K562 (cell line): ENCODE results near the gene DUSP5. TPM values are rescaled to one million over a fixed set of nuclear protein-coding genes. Genes with fewer than 3 reads are reported as not detected.

ENCODE experiments used
- ATF1 ChIP-seq, 2 experiments: fragments of 450-650 bp in 1 of 2; IDR thresholded peaks; 2 replicates each; pipeline ENCODE4 v1.6.1; 2016; ENCODE audit warnings: missing compliant biosample characterization in 1 of 2, missing genetic modification characterization in 1 of 2
- CCNT2 ChIP-seq: IDR thresholded peaks from 2 replicates; pipeline ENCODE4 v1.6.1; 2011; ENCODE audit warnings: borderline replicate concordance, low read depth, mild to moderate bottlenecking, moderate library complexity, mixed read lengths, low read length; ENCODE audit not compliant: insufficient read length; ENCODE audit errors: extremely low read depth
- ELK1 ChIP-seq: sonication (generic); formaldehyde crosslinking; IDR thresholded peaks from 2 replicates; pipeline ENCODE4 v1.8.1; 2022; ENCODE audit warnings: missing genetic modification reagents
- KDM2B ChIP-seq: fragments of 250-450 bp; sonication (Bioruptor Pico); IDR thresholded peaks from 2 replicates; pipeline ENCODE4 v1.8.0; 2021; ENCODE audit warnings: mild to moderate bottlenecking, moderate library complexity
- NRF1 ChIP-seq, 2 experiments: fragments of 450-650 bp; IDR thresholded peaks in 1 of 2; conservative IDR thresholded peaks in 1 of 2; 2 replicates each; pipeline ENCODE4 v1.6.1; 2014; ENCODE audit warnings: mild to moderate bottlenecking in 2 of 2
- POLR2AphosphoS5 ChIP-seq: IDR thresholded peaks from 2 replicates; pipeline ENCODE4 v1.6.1; 2011; ENCODE audit warnings: mild to moderate bottlenecking, low read depth, low read length, moderate library complexity; ENCODE audit not compliant: control insufficient read depth, insufficient read depth
- POLR2H ChIP-seq: IDR thresholded peaks from 2 replicates; pipeline ENCODE4 v1.6.1; 2016; ENCODE audit warnings: missing genetic modification characterization, low read depth, mild to moderate bottlenecking, control low read depth, missing compliant biosample characterization, moderate library complexity
- RREB1 ChIP-seq: fragments of 250-450 bp; sonication (Bioruptor Pico); IDR thresholded peaks from 2 replicates; pipeline ENCODE4 v1.4.0; 2020
- SIN3A ChIP-seq, 2 experiments: fragments of 150-350 bp in 1 of 2; IDR thresholded peaks; 2 replicates each; pipeline ENCODE4 v1.6.1; 2011 to 2016; ENCODE audit warnings: borderline replicate concordance in 2 of 2, low read depth in 2 of 2, low read length in 2 of 2, mild to moderate bottlenecking in 2 of 2, moderate library complexity in 2 of 2; ENCODE audit not compliant: control insufficient read depth in 1 of 2
- SRSF7 ChIP-seq: fragments of 200-400 bp; formaldehyde crosslinking; optimal IDR thresholded peaks from 2 replicates; pipeline ENCODE3; 2017; ENCODE audit warnings: mild to moderate bottlenecking, low read depth, low read length
- TARDBP ChIP-seq: fragments of 450-650 bp; IDR thresholded peaks from 2 replicates; pipeline ENCODE4 v1.6.1; 2016
- TRIM24 ChIP-seq, 2 experiments: fragments of 450-650 bp; IDR thresholded peaks; 2 replicates each; pipeline ENCODE4 v1.6.1; 2016
- ZBTB1 ChIP-seq: sonication (generic); formaldehyde crosslinking; IDR thresholded peaks from 2 replicates; pipeline ENCODE4 v1.8.1; 2023; ENCODE audit warnings: missing genetic modification reagents, low read depth, mild to moderate bottlenecking, borderline replicate concordance
- ZBTB17 ChIP-seq: fragments of 450-650 bp; formaldehyde crosslinking; IDR thresholded peaks from 2 replicates; pipeline ENCODE4 v1.4.0; 2020; ENCODE audit warnings: mild to moderate bottlenecking
- polyA plus RNA-seq, 8 experiments: library from polyadenylated mRNA; depleted of rRNA in 4 of 8; stranded (reverse) in 5 of 8; unstranded in 3 of 8; fragments of >200 nt; fragmentation: Nextera tagmentation in 2 of 8; fragmentation: Illumina TruSeq in 1 of 8; extraction: Ambion mirVana in 2 of 8; extraction: Trizol in 1 of 8; gene quantifications; 2 replicates each; pipeline versions ENCODE4 v1.2.1 to v1.2.3, GENCODE V29; 2011 to 2014; ENCODE audit warnings: inconsistent platforms in 1 of 8, missing spikeins in 1 of 8
- total RNA-seq, 7 experiments: library from RNA; depleted of rRNA in 6 of 7; stranded (reverse); fragments of >200 nt in 6 of 7; fragmentation: Illumina TruSeq in 2 of 7; extraction: Trizol in 2 of 7; gene quantifications; 2 replicates each; pipeline versions ENCODE4 v1.2.1 to v1.2.3, GENCODE V29; 2011 to 2021; ENCODE audit warnings: low replicate concordance in 1 of 7
- TF ChIP-seq, protein P1 (sequence below), 2 experiments: IDR thresholded peaks; 2 replicates each; pipeline ENCODE4 v1.6.1; 2012; ENCODE audit warnings: improper control_type of control experiment in 2 of 2, low read depth in 2 of 2, low read length in 2 of 2, borderline replicate concordance in 1 of 2

The DUSP5 gene
- total and polyA plus RNA-seq, 9 of the 15 experiments (the other 6 are each of a cell fraction or from before 2014, with no cell fraction given): 0.49 to 3.4 (median 2.0) TPM

DNA sequence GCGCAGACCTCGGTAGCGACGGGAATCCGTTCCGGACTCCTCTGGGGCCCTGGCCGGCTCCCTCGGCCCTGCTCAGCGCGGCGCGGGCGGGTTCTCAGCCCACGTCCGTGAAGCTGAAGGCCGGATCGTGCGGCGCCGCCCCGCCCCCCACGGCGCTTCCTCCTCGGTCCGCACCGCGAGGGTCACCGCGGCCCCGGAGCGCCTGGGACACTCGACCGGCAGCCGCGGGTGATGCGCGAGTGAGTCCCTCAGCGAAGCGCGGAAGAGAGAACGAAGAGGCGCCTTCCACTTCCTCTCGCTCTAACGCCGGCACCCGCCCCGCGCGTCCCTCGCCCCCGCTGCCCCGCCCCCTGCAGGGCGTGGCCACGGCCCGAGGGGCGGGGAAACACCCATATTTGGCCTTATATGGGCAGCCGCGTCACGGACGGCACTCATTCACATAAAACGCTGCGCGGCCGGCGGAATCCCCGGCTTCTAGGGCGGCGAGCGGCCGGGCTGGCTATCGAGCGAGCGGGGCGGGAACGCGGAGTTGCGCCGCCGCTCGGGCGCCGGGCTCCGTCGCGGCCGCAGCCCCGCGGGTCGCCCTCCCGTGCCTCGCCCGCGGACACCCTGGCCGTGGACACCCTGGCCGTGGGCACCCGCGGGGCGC is at the start of gene DUSP5 (continued):
- TF ChIP-seq RREB1 (CRISPR knock-in tag) (peak; percentile 69; the same call in 1 of the 2 replicates), ZBTB17 (CRISPR knock-in tag) (peak; percentile 48; the same call in 1 of the 2 replicates), TRIM24 (IDR thresholded peaks at IDR 0.05) (peak in 1 of 2 experiments; percentile 51; a peak in 1 of 4 replicates), CCNT2 (peak; percentile 67), KDM2B (peak; percentile 48; the same call in 1 of the 2 replicates), ELK1 (CRISPR knock-in tag) (peak; percentile 86; the same call in 1 of the 2 replicates), TARDBP (peak; percentile 61; the same call in 1 of the 2 replicates), ATF1 (CRISPR knock-in tag; IDR thresholded peaks at IDR 0.05) (no peak), ATF1 (tag; IDR thresholded peaks at IDR 0.05) (peak; percentile 59), POLR2H (tag) (peak; percentile 92), SRSF7 (no peak), ZBTB1 (CRISPR knock-in tag) (0 out of 2 replicates have a peak, but pooled peaks have one; percentile 27), NRF1 (conservative IDR thresholded peaks at IDR 0.05 in 1 of 2, IDR thresholded peaks at IDR 0.05 in 1 of 2) (peak; percentile 55 to 67), SIN3A (IDR thresholded peaks at IDR 0.05; ENCODE audit: borderline replicate concordance in 2 of 2, control insufficient read depth in 1 of 2, low read depth in 2 of 2, low read length in 2 of 2) (peak in 1 of 2 experiments; percentile 30; a peak in 1 of 4 replicates), POLR2AphosphoS5 (peak; percentile 60)
- TF ChIP-seq, protein P1, sequence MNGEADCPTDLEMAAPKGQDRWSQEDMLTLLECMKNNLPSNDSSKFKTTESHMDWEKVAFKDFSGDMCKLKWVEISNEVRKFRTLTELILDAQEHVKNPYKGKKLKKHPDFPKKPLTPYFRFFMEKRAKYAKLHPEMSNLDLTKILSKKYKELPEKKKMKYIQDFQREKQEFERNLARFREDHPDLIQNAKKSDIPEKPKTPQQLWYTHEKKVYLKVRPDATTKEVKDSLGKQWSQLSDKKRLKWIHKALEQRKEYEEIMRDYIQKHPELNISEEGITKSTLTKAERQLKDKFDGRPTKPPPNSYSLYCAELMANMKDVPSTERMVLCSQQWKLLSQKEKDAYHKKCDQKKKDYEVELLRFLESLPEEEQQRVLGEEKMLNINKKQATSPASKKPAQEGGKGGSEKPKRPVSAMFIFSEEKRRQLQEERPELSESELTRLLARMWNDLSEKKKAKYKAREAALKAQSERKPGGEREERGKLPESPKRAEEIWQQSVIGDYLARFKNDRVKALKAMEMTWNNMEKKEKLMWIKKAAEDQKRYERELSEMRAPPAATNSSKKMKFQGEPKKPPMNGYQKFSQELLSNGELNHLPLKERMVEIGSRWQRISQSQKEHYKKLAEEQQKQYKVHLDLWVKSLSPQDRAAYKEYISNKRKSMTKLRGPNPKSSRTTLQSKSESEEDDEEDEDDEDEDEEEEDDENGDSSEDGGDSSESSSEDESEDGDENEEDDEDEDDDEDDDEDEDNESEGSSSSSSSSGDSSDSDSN (IDR thresholded peaks at IDR 0.05; ENCODE audit: borderline replicate concordance in 1 of 2, low read depth in 2 of 2, low read length in 2 of 2): peak; percentile 38 to 39; a peak in 1 of 4 replicates
